HEK293 (cell line): ENCODE results near the gene AP2M1.

Source experiments
- CTCF ChIA-PET: fragments of 350-600 bp; formaldehyde crosslinking; extraction: SDS; loops from one replicate; lab custom pipeline; 2021; ENCODE audit warnings: antibody characterized with exemption; lab: Yijun Ruan, JAX
- POLR2A ChIA-PET: fragments of 300-600 bp; formaldehyde crosslinking; extraction: SDS; loops from one replicate; lab custom pipeline; 2020; ENCODE audit warnings: antibody characterized with exemption, inconsistent platforms; lab: Yijun Ruan, JAX
- H3K27ac ChIP-seq: fragments of 200-500 bp; sonication (Bioruptor generic); 2 replicates; pipeline ENCODE4 v1.5.1; 2014; ENCODE audit warnings: low read depth, low read length, control low read depth, inconsistent platforms; ENCODE audit errors: extremely low read depth
- H3K36me3 ChIP-seq, 2 experiments: fragments of 200-500 bp in 1 of 2; sonication (Bioruptor generic) in 1 of 2; 1 replicate in 1 of 2; 2 replicates in 1 of 2; pipeline ENCODE4 v1.5.1; 2014 to 2017; ENCODE audit warnings: inconsistent platforms in 2 of 2, low read length in 2 of 2; ENCODE audit not compliant: control insufficient read depth in 2 of 2, insufficient read depth in 1 of 2
- H3K4me1 ChIP-seq: fragments of 200-500 bp; sonication (Bioruptor generic); 2 replicates; pipeline ENCODE4 v1.5.1; 2014; ENCODE audit warnings: mild to moderate bottlenecking, low read length, inconsistent platforms; ENCODE audit not compliant: control insufficient read depth, insufficient read depth
- H3K4me3 ChIP-seq: 2 replicates; pipeline ENCODE4 v1.5.1; 2011; ENCODE audit warnings: low read depth, mild to moderate bottlenecking, control low read depth, low read length, moderate library complexity
- H3K9me3 ChIP-seq: fragments of 200-500 bp; sonication (Bioruptor generic); 2 replicates; pipeline ENCODE4 v1.5.1; 2014; ENCODE audit warnings: low read depth, low read length, inconsistent platforms; ENCODE audit not compliant: control insufficient read depth, insufficient read depth
- CTCF ChIP-seq: fragments of 450-650 bp; formaldehyde crosslinking; IDR thresholded peaks from 2 replicates; pipeline ENCODE4 v1.5.1; 2016; ENCODE audit warnings: missing biosample characterization, missing genetic modification characterization
- FEZF1 ChIP-seq: fragments of 450-650 bp; formaldehyde crosslinking; IDR thresholded peaks from 2 replicates; pipeline ENCODE4 v1.5.1; 2016; ENCODE audit warnings: missing biosample characterization, missing genetic modification characterization
- HOXA7 ChIP-seq: sonication (generic); formaldehyde crosslinking; IDR thresholded peaks from 2 replicates; pipeline ENCODE4 v1.8.1; 2022; ENCODE audit warnings: missing genetic modification reagents, borderline replicate concordance
- SP3 ChIP-seq: fragments of 450-650 bp; formaldehyde crosslinking; IDR thresholded peaks from 2 replicates; pipeline ENCODE4 v1.5.1; 2016; ENCODE audit warnings: missing biosample characterization, missing genetic modification characterization
- ZBTB8A ChIP-seq: fragments of 450-650 bp; formaldehyde crosslinking; IDR thresholded peaks from 2 replicates; pipeline ENCODE4 v1.5.1; 2016; ENCODE audit warnings: missing biosample characterization, missing genetic modification characterization
- ZFP37 ChIP-seq: fragments of 450-650 bp; formaldehyde crosslinking; IDR thresholded peaks from 2 replicates; pipeline ENCODE4 v1.5.1; 2016; ENCODE audit warnings: missing biosample characterization, missing genetic modification characterization
- ZFP41 ChIP-seq: fragments of 450-650 bp; formaldehyde crosslinking; IDR thresholded peaks from 2 replicates; pipeline ENCODE4 v1.5.1; 2016; ENCODE audit warnings: missing biosample characterization, missing genetic modification characterization, borderline replicate concordance
- ZNF19 ChIP-seq: fragments of 450-650 bp; formaldehyde crosslinking; IDR thresholded peaks from 2 replicates; pipeline ENCODE4; 2016; ENCODE audit warnings: missing biosample characterization, missing genetic modification characterization, low read depth
- ZNF223 ChIP-seq: fragments of 450-650 bp; formaldehyde crosslinking; IDR thresholded peaks from 2 replicates; pipeline ENCODE4 v1.5.1; 2016; ENCODE audit warnings: missing biosample characterization, missing genetic modification characterization
- ZNF302 ChIP-seq: fragments of 450-650 bp; formaldehyde crosslinking; IDR thresholded peaks from 2 replicates; pipeline ENCODE4 v1.5.1; 2016; ENCODE audit warnings: missing biosample characterization, missing genetic modification characterization, low read depth
- ZNF324 ChIP-seq: fragments of 450-650 bp; formaldehyde crosslinking; IDR thresholded peaks from 2 replicates; pipeline ENCODE4 v1.5.1; 2016; ENCODE audit warnings: missing biosample characterization, missing genetic modification characterization
- ZNF654 ChIP-seq: fragments of 450-650 bp; formaldehyde crosslinking; IDR thresholded peaks from 2 replicates; pipeline ENCODE4 v1.5.1; 2016; ENCODE audit warnings: low read depth, missing biosample characterization, missing genetic modification characterization
- ZNF660 ChIP-seq: fragments of 450-650 bp; IDR thresholded peaks from 2 replicates; pipeline ENCODE4 v1.5.1; 2018; ENCODE audit warnings: missing biosample characterization, mild to moderate bottlenecking, missing genetic modification characterization
- ZNF837 ChIP-seq: fragments of 450-650 bp; formaldehyde crosslinking; IDR thresholded peaks from 2 replicates; pipeline ENCODE4 v1.5.1; 2016; ENCODE audit warnings: missing biosample characterization, missing genetic modification characterization
- TF ChIP-seq, protein P1 (sequence below): fragments of 450-650 bp; formaldehyde crosslinking; IDR thresholded peaks from 2 replicates; pipeline ENCODE4 v1.5.1; 2017; ENCODE audit warnings: missing biosample characterization, missing genetic modification characterization
- TF ChIP-seq, protein P2 (sequence below): fragments of 450-650 bp; formaldehyde crosslinking; IDR thresholded peaks from 2 replicates; pipeline ENCODE4 v1.5.1; 2016; ENCODE audit warnings: missing biosample characterization, missing genetic modification characterization
- TF ChIP-seq, protein P3 (sequence below): fragments of 450-650 bp; formaldehyde crosslinking; IDR thresholded peaks from 2 replicates; pipeline ENCODE4 v1.5.1; 2017; ENCODE audit warnings: missing biosample characterization, missing genetic modification characterization

The AP2M1 gene

GRCh38 chr3:184145111-184145524, 29.5 kb upstream of the AP2M1 start:
- ChIA-PET POLR2A (interaction anchor here (1.5 to 2.2 kb wide), 2 partner anchors 9 to 10 kb away, joined by 3 to 6 read pairs; partner anchors contain the start of gene EIF2B5), CTCF (interaction anchor here (0.7 to 1.5 kb wide), 9 partner anchors 10 to 262 kb away, joined by 3 to 7 read pairs (median 4); partner anchors contain the start of genes DVL3 and EEF1AKMT4)
- H3K9me3 ChIP-seq: no peaks in the 10 kb centered on the region
- H3K36me3 ChIP-seq: peaks cover 6 to 62% of the 10 kb centered on the region in 2 experiments; a peak in 2 of 3 replicates
- H3K4me3 ChIP-seq: no peak overlapping the region
- TF ChIP-seq ZNF654 (tag by site-specific recombination) (peak; percentile 58), SP3 (tag by site-specific recombination) (no peak), ZNF660 (peak; percentile 18; the same call in 1 of the 2 replicates), ZBTB8A (tag by site-specific recombination) (no peak), FEZF1 (tag by site-specific recombination) (peak; percentile 34; the same call in 1 of the 2 replicates), CTCF (peak; percentile 41; the same call in 1 of the 2 replicates)
- H3K4me1 ChIP-seq: no peaks in the 10 kb centered on the region
- no peak overlapping the region for H3K27ac ChIP-seq

GRCh38 chr3:184145751-184146270, 28.8 kb upstream of the AP2M1 start:
- Histone ChIP-seq H3K27ac (no peak overlapping the region), H3K9me3 (no peaks in the 10 kb centered on the region), H3K4me1 (no peaks in the 10 kb centered on the region), H3K36me3 (peaks cover 6 to 56% of the 10 kb centered on the region in 2 experiments; a peak in 2 of 3 replicates), H3K4me3 (no peak overlapping the region)
- ChIA-PET CTCF (interaction anchor here (0.7 to 1.2 kb wide), 6 partner anchors 9 to 143 kb away, joined by 3 to 7 read pairs (median 3); partner anchors contain the start of gene DVL3), POLR2A (interaction anchor here (1.5 to 2.2 kb wide), 2 partner anchors 8 to 10 kb away, joined by 3 to 6 read pairs; partner anchors contain the start of gene EIF2B5)
- TF ChIP-seq ZNF302 (tag by site-specific recombination): no peak
- TF ChIP-seq, protein P1, sequence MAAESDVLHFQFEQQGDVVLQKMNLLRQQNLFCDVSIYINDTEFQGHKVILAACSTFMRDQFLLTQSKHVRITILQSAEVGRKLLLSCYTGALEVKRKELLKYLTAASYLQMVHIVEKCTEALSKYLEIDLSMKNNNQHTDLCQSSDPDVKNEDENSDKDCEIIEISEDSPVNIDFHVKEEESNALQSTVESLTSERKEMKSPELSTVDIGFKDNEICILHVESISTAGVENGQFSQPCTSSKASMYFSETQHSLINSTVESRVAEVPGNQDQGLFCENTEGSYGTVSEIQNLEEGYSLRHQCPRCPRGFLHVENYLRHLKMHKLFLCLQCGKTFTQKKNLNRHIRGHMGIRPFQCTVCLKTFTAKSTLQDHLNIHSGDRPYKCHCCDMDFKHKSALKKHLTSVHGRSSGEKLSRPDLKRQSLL: no peak
- TF ChIP-seq ZBTB8A (tag by site-specific recombination): no peak
- TF ChIP-seq HOXA7: no peak
- no peak for TF ChIP-seq ZFP37 (tag by site-specific recombination)
- TF ChIP-seq ZNF223 (tag by site-specific recombination): no peak
- TF ChIP-seq ZNF837: no peak
- TF ChIP-seq ZFP41 (tag by site-specific recombination): no peak
- TF ChIP-seq, protein P2, sequence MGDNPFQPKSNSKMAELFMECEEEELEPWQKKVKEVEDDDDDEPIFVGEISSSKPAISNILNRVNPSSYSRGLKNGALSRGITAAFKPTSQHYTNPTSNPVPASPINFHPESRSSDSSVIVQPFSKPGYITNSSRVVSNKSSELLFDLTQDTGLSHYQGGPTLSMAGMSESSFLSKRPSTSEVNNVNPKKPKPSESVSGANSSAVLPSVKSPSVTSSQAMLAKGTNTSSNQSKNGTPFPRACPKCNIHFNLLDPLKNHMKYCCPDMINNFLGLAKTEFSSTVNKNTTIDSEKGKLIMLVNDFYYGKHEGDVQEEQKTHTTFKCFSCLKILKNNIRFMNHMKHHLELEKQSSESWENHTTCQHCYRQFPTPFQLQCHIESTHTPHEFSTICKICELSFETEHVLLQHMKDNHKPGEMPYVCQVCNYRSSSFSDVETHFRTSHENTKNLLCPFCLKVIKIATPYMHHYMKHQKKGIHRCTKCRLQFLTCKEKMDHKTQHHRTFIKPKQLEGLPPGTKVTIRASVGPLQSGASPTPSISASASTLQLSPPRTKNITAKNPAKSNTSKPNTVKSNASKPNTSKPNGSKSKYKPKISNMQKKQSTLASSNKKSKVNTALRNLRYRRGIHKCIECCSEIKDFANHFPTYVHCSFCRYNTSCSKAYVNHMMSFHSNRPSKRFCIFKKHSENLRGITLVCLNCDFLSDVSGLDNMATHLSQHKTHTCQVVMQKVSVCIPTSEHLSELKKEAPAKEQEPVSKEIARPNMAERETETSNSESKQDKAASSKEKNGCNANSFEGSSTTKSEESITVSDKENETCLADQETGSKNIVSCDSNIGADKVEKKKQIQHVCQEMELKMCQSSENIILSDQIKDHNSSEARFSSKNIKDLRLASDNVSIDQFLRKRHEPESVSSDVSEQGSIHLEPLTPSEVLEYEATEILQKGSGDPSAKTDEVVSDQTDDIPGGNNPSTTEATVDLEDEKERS: no peak
- TF ChIP-seq ZNF19 (tag by site-specific recombination): no peak
- TF ChIP-seq, protein P3, sequence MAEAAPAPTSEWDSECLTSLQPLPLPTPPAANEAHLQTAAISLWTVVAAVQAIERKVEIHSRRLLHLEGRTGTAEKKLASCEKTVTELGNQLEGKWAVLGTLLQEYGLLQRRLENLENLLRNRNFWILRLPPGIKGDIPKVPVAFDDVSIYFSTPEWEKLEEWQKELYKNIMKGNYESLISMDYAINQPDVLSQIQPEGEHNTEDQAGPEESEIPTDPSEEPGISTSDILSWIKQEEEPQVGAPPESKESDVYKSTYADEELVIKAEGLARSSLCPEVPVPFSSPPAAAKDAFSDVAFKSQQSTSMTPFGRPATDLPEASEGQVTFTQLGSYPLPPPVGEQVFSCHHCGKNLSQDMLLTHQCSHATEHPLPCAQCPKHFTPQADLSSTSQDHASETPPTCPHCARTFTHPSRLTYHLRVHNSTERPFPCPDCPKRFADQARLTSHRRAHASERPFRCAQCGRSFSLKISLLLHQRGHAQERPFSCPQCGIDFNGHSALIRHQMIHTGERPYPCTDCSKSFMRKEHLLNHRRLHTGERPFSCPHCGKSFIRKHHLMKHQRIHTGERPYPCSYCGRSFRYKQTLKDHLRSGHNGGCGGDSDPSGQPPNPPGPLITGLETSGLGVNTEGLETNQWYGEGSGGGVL (tag by site-specific recombination): no peak
- no peak for TF ChIP-seq ZNF324 (tag by site-specific recombination)
- TF ChIP-seq, all 188 proteins: peak for 0
